Esophagus squamous epithelium (tissue), 5 donors: ENCODE results near the gene DGKD. TPM values are rescaled to one million over a fixed set of nuclear protein-coding genes. Genes with fewer than 3 reads are reported as not detected.

Source experiments
- DNase-seq: peaks from one replicate; lab custom pipeline; 2025; lab: John Stamatoyannopoulos, UW
- H3K27ac ChIP-seq, 4 donors: fragments of 200-600 bp; sonication (generic); one replicate each; pipeline ENCODE4 v1.5.1; 2016 to 2019; ENCODE audit warnings: mild to moderate bottlenecking in 1 of 4
- H3K27me3 ChIP-seq, 4 donors: fragments of 200-600 bp; sonication (generic); 1 replicate in 3 of 4; 2 replicates in 1 of 4; pipeline versions ENCODE4 v1.5.1 to v1.6.0; 2017 to 2021; ENCODE audit warnings: antibody characterized with exemption in 1 of 4
- H3K36me3 ChIP-seq, 3 donors: fragments of 200-600 bp; sonication (generic); one replicate each; pipeline ENCODE4 v1.5.1; 2016 to 2019
- H3K4me1 ChIP-seq, 3 donors: fragments of 200-600 bp; sonication (generic); one replicate each; pipeline ENCODE4 v1.5.1; 2017 to 2019
- H3K4me3 ChIP-seq, 4 donors: fragments of 200-600 bp; sonication (generic); 1 replicate in 3 of 4; 2 replicates in 1 of 4; pipeline ENCODE4 v1.5.1; 2016 to 2019; ENCODE audit warnings: mild to moderate bottlenecking in 2 of 4, moderate library complexity in 1 of 4
- H3K9me3 ChIP-seq, 3 donors: fragments of 200-600 bp; sonication (generic); one replicate each; pipeline ENCODE4 v1.5.1; 2016 to 2019
- CTCF ChIP-seq, 6 experiments: fragments of 450-650 bp in 4 of 6; fragments of 200-600 bp in 2 of 6; sonication (generic) in 2 of 6; IDR thresholded peaks; one replicate each; pipeline ENCODE4 v1.5.1; 2016 to 2019; ENCODE audit warnings: antibody characterized with exemption in 6 of 6, mild to moderate bottlenecking in 4 of 6, moderate library complexity in 4 of 6
- POLR2A ChIP-seq, 4 donors: fragments of 450-650 bp; IDR thresholded peaks; one replicate each; pipeline ENCODE4 v1.6.1; 2017; ENCODE audit warnings: antibody characterized with exemption in 4 of 4, mild to moderate bottlenecking in 4 of 4, moderate library complexity in 3 of 4
- WGBS, 2 donors: methylation state at CpG; one replicate each; pipeline ENCODE4 v1.1.5; 2018; 5-methylcytosine and 5-hydroxymethylcytosine counted together
- intact Hi-C: fragments of 100-400 bp; cut with DNase I; formaldehyde crosslinking; loops from one replicate; pipeline ENCODE4 v1.15.0; 2022
- total RNA-seq, 4 donors: library from RNA; depleted of rRNA; stranded (reverse); fragments of >200 nt; gene quantifications; one replicate each; pipeline ENCODE4 v1.1.0, GENCODE V29; 2016
- donor health status: DM: yes; HTN: yes; CAD: no.

Gene DGKD
- total RNA-seq, 4 donors from 2014 or later: 2.3 to 10.9 (median 4.2) TPM

- DNase-seq: no peak
- peaks cover 0 to 76% (median 1%) of the 10 kb centered on the region in 3 donors for H3K36me3 ChIP-seq
- no peak for TF ChIP-seq CTCF (IDR thresholded peaks at IDR 0.05)
- no peak for TF ChIP-seq POLR2A (IDR thresholded peaks at IDR 0.05)
- H3K9me3 ChIP-seq: peaks cover 0 to 8% (median 4%) of the 10 kb centered on the region in 3 donors
- intact Hi-C loops: no loop called here
- no peak overlapping the region for H3K4me3 ChIP-seq
- peaks cover 0 to 3% (median 0%) of the 10 kb centered on the region in 3 donors for H3K4me1 ChIP-seq
- H3K27ac ChIP-seq: no peak overlapping the region
- no peaks in the 10 kb centered on the region for H3K27me3 ChIP-seq
- 96 to 98% methylated on average over 2 of the region's 2 CpGs for WGBS, 2 donors
These were observed 143.8 kb downstream of the DGKD start for GRCh38 chr2:233498126-233498525.

GRCh38 chr2:233499928-233500327, 145.6 kb downstream of the DGKD start:
- no peak for TF ChIP-seq CTCF (IDR thresholded peaks at IDR 0.05)
- TF ChIP-seq POLR2A (IDR thresholded peaks at IDR 0.05): no peak
- peaks cover 0 to 87% (median 3%) of the 10 kb centered on the region in 3 donors for H3K36me3 ChIP-seq
- WGBS, 2 donors: 70 to 72% methylated on average over 2 of the region's 2 CpGs

GRCh38 chr2:233501198-233502076, 147.1 kb downstream of the DGKD start:
- no peak overlapping the region for H3K27ac ChIP-seq
- no peak for DNase-seq
- 88 to 93% methylated on average over 3 of the region's 3 CpGs for WGBS, 2 donors
- no peak overlapping the region for H3K4me3 ChIP-seq
- peaks cover 0 to 16% (median 4%) of the 10 kb centered on the region in 3 donors for H3K9me3 ChIP-seq
- H3K27me3 ChIP-seq: no peaks in the 10 kb centered on the region
- no peak for TF ChIP-seq POLR2A (IDR thresholded peaks at IDR 0.05)
- TF ChIP-seq CTCF (IDR thresholded peaks at IDR 0.05): no peak
- no peaks in the 10 kb centered on the region for H3K4me1 ChIP-seq
- intact Hi-C loops: loop anchor here (10.0 kb wide), 1 partner anchor 53 kb away; no protein-coding TSS in a partner anchor
- peaks cover 0 to 86% (median 3%) of the 10 kb centered on the region in 3 donors for H3K36me3 ChIP-seq

More at GRCh38 chr2:233499928-233500327, 145.6 kb downstream of the DGKD start:
- intact Hi-C loops: loop anchor here (10.0 kb wide), 1 partner anchor 55 kb away; no protein-coding TSS in a partner anchor
- Histone ChIP-seq H3K9me3 (peaks cover 0 to 16% (median 4%) of the 10 kb centered on the region in 3 donors), H3K27me3 (no peaks in the 10 kb centered on the region), H3K4me3 (no peak overlapping the region), H3K27ac (no peak overlapping the region), H3K4me1 (no peaks in the 10 kb centered on the region)
- no peak for DNase-seq

GRCh38 chr2:233503481-233503880, 149.2 kb downstream of the DGKD start:
- TF ChIP-seq POLR2A (IDR thresholded peaks at IDR 0.05): no peak
- no peak for TF ChIP-seq CTCF (IDR thresholded peaks at IDR 0.05)
- intact Hi-C loops: loop anchor here (10.0 kb wide), 1 partner anchor 51 kb away; no protein-coding TSS in a partner anchor
- DNase-seq: no peak
- peaks cover 0 to 86% (median 3%) of the 10 kb centered on the region in 3 donors for H3K36me3 ChIP-seq
- no peak overlapping the region for H3K27ac ChIP-seq
- WGBS, 2 donors: 95 to 100% methylated on average over 1 of the region's 1 CpG
- H3K9me3 ChIP-seq: peaks cover 0 to 16% (median 4%) of the 10 kb centered on the region in 3 donors
- H3K27me3 ChIP-seq: no peaks in the 10 kb centered on the region
- H3K4me1 ChIP-seq: no peaks in the 10 kb centered on the region
- no peak overlapping the region for H3K4me3 ChIP-seq
